IgD-negative memory B cell (primary cell): ENCODE data around the gene TXNDC11. TPM values are rescaled to one million over a fixed set of nuclear protein-coding genes. Genes with fewer than 3 reads are reported as not detected.
A peak's percentile ranks its signal among the peaks of the same experiment; 100 is the strongest.

Experiments
- H3K27ac Mint-ChIP-seq, 3 donors: one replicate each; pipeline ENCODE4 v1.8.0; 2020 to 2022; ENCODE audit warnings: mild to moderate bottlenecking in 3 of 3, mixed read lengths in 3 of 3, moderate library complexity in 1 of 3
- H3K27me3 Mint-ChIP-seq: one replicate; pipeline ENCODE4 v1.8.0; 2021; ENCODE audit warnings: mixed read lengths
- H3K36me3 Mint-ChIP-seq: one replicate; pipeline ENCODE4 v1.8.0; 2020; ENCODE audit warnings: mild to moderate bottlenecking, mixed read lengths
- H3K4me1 Mint-ChIP-seq, 3 donors: one replicate each; pipeline ENCODE4 v1.8.0; 2020 to 2022; ENCODE audit warnings: mixed read lengths in 3 of 3, mild to moderate bottlenecking in 1 of 3
- H3K4me3 Mint-ChIP-seq, 4 donors: one replicate each; pipeline ENCODE4 v1.8.0; 2020 to 2022; ENCODE audit warnings: mild to moderate bottlenecking in 4 of 4, mixed read lengths in 4 of 4, moderate library complexity in 3 of 4
- H3K9me3 Mint-ChIP-seq, 3 donors: one replicate each; pipeline ENCODE4 v1.8.0; 2020 to 2021; ENCODE audit warnings: mixed read lengths in 3 of 3, mild to moderate bottlenecking in 1 of 3
- polyA plus RNA-seq: library from polyadenylated mRNA; unstranded; fragments of 300-500 nt; fragmentation: Illumina TruSeq; gene quantifications from one replicate; pipeline ENCODE4 v1.2.3, GENCODE V29; 2021

TXNDC11 gene
- polyA plus RNA-seq, 1 donor from 2014 or later = 78.0 TPM

DNA sequence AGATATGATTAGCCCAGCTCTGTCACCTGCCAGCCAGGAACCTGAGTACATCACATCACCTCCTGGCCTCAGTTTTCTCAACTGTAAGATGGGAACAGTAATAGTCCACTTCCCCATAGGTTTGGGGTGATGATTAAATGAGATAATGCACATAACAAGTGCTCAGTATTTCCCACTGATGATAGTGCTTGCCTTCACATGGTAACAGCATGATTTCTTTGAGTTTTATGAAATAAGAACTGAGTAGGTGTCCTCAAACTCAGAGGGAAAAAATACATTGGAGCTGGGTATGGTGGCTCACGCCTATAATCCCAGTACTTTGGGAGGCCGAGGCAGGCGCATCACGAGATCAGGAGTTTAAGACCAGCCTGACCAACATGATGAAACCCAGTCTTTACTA is 104.5 kb downstream of the TXNDC11 start:
- H3K36me3 Mint-ChIP-seq = peaks cover 4% of the 10 kb centered on the region
- H3K27ac Mint-ChIP-seq = no peak overlapping the region
- H3K4me1 Mint-ChIP-seq = peaks cover 9 to 17% (median 15%) of the 10 kb centered on the region in 3 donors
- H3K9me3 Mint-ChIP-seq = no peaks in the 10 kb centered on the region
- no peaks in the 10 kb centered on the region for H3K27me3 Mint-ChIP-seq
- no peak overlapping the region for H3K4me3 Mint-ChIP-seq

DNA sequence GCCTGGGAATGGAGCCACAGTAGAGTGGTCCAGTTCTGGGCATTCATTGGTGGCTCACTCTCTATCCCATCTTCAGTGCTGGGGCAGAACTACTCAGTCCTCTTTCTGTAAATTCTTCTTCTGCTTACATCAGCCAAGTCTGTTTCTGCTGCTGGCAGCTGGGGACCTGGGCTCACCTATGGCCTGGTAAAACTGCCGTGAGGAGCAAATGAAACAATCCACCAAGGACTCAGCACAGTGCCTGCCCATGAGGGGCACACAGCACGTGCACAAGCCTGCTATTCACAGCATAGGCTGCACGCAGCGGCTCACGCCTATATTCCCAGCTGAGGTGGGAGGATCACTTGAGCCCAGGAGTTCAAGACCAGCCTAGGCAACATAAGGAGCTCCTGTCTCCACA is 105.3 kb downstream of the TXNDC11 start:
- Mint-ChIP-seq H3K27me3 (no peaks in the 10 kb centered on the region), H3K4me3 (no peak overlapping the region), H3K9me3 (no peaks in the 10 kb centered on the region), H3K4me1 (peaks cover 9 to 17% (median 14%) of the 10 kb centered on the region in 3 donors), H3K36me3 (peaks cover 4% of the 10 kb centered on the region), H3K27ac (no peak overlapping the region)

DNA sequence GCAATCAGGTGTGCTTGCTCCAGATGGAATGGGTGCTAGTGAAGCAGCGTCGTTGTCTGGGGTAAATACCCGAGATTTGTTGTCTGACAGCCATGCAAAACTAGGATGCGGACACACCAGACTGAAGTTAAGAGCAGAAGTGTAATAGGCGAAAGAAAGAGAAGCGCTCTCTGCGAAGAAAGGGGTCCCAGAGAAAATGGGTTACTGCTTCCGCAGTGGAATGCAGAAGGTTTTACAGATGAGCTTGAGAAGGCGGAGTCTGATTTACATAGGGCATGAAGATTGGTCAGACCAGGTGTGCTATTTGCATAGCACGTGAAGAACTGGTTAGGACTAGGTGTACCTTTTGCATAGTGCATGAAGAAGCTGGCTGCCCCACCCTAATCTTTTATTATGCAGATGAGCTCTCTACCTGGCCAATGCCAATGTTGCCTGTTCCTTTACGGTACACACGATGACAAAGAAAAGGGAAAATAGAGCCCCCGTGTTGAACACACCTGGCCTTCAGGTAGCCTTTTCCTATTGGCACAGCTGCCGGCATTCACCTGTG is 106.4 kb downstream of the TXNDC11 start:
- no peaks in the 10 kb centered on the region for H3K27me3 Mint-ChIP-seq
- peaks cover 4% of the 10 kb centered on the region for H3K36me3 Mint-ChIP-seq
- no peaks in the 10 kb centered on the region for H3K9me3 Mint-ChIP-seq
- H3K4me1 Mint-ChIP-seq = peaks cover 7 to 12% (median 11%) of the 10 kb centered on the region in 3 donors
- no peak overlapping the region for H3K4me3 Mint-ChIP-seq
- no peak overlapping the region for H3K27ac Mint-ChIP-seq

DNA sequence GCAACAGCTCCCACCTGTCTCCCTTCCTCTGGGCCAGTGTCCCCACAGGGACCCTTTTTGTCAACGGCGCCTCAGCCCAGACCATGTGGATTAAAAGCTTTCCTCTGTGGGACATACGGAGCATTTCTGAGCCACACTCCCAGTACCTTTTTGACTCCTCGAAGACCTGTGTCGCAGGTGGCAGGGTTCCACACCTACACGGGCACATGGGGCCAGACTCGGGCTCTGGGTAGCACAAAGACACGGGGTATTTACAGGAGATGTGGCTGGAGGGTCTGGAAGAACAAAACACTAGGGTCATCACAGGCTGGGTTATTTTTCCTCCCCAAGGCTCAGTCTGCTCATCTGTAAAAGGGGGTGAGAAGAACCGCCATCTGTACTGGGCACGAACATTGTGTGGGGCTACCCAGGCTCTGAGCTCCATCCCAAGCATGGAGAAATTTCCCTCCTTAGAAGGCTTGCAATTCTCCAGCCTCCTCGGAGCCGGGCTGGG is 106.9 kb downstream of the TXNDC11 start:
- no peaks in the 10 kb centered on the region for H3K27me3 Mint-ChIP-seq
- peaks cover 7 to 12% (median 11%) of the 10 kb centered on the region in 3 donors for H3K4me1 Mint-ChIP-seq
- H3K4me3 Mint-ChIP-seq = no peak overlapping the region
- H3K36me3 Mint-ChIP-seq = peaks cover 4% of the 10 kb centered on the region
- no peaks in the 10 kb centered on the region for H3K9me3 Mint-ChIP-seq
- no peak overlapping the region for H3K27ac Mint-ChIP-seq

DNA sequence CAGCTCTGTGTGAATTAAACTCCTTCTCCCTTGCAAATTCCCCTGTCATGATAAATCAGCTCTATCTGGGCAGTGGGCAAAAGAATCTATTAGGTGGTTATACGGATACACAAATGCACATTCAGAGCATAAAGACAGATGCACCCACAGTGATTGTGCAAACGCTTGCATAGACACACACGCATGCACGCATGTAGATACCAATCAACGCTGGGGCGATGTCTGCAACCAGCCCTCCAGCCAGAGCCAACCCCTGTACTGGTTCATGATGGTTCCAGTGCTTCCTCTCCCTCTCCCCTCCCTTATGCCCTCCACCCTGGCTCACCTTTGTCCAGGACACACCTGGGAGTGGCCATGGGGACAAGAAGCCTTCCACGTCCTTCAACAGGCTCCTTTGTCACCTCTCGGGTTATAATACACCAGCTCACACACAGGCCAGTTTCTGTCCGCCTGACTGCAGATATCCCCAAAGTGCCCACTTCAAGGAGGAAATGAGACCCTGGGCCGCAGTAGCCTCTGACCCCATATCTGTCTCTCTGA is 107.5 kb downstream of the TXNDC11 start:
- Mint-ChIP-seq H3K27ac (no peak overlapping the region), H3K36me3 (peaks cover 4% of the 10 kb centered on the region), H3K27me3 (no peaks in the 10 kb centered on the region), H3K4me3 (no peak overlapping the region), H3K9me3 (no peaks in the 10 kb centered on the region), H3K4me1 (peaks cover 7 to 12% (median 11%) of the 10 kb centered on the region in 3 donors)

DNA sequence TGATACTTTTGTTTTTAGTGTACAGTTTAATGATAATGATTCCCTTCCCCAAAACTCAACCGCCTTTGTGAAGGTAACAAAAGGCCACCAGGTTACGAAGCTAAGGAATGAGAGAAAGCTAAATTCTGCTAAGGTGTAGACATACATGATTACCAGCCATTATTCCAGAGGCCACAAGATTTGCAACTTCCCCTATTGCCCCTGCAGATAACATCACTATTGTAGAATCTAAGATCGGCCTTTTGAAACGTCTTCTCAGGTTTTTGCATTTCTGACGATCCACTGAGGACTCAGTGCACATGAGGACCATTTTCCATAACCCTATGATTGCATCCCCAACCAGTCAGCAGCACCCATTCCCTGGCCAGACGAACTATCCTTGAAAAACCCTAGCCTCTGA is 108.3 kb downstream of the TXNDC11 start:
- Mint-ChIP-seq H3K36me3 (peaks cover 4% of the 10 kb centered on the region), H3K9me3 (no peaks in the 10 kb centered on the region), H3K4me1 (peaks cover 11 to 18% (median 16%) of the 10 kb centered on the region in 3 donors), H3K4me3 (no peak overlapping the region), H3K27me3 (no peaks in the 10 kb centered on the region), H3K27ac (no peak overlapping the region)

DNA sequence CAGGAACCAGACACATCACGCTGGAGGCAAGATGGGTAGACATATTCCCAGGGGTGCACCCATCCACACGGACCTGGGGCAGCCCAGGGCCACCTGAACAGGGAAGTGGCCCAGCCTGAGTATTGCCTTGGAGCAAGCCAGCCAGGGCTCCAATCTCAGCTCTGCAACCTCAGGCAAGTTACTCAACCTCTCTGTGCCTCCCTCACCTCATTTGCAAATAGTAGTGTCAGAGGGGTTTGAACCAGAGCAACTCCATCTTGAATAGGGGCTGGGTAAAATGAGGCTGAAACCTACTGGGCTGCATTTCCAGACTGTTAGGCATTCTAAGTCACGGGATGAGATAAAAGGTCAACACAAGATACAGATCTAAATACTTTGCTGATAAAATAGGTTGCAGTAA is 109.5 kb downstream of the TXNDC11 start:
- Mint-ChIP-seq H3K4me3 (no peak overlapping the region), H3K27me3 (no peaks in the 10 kb centered on the region), H3K27ac (peak overlapping the region in 2 of 3 donors; percentile 30 to 81), H3K36me3 (peaks cover 4% of the 10 kb centered on the region), H3K9me3 (no peaks in the 10 kb centered on the region), H3K4me1 (peaks cover 16 to 24% (median 22%) of the 10 kb centered on the region in 3 donors)

DNA sequence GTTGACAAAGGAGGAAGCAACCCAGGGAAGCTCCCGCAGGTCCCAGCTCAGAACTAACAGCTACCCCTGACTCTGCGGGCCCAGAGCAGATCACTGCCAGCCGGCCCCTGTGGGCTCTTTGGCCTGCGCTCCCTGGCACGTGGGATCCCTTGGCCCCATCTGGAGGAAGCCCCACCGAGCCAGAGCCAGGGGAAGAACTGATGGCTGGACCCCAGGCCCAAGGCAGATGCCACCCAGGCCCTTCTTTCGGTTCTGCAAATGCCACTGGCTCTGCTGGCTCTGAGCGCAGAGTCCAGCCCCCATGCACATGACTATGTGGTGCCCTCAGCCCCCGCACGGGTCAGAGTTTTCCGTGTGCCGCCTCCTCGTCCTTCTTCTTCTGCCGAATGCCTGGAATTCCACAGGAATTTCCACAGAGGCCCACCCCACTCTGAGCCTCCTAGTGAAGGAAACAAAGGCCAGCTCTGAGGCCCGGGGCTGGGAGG is 110.2 kb downstream of the TXNDC11 start:
- no peaks in the 10 kb centered on the region for H3K27me3 Mint-ChIP-seq
- peaks cover 4% of the 10 kb centered on the region for H3K36me3 Mint-ChIP-seq
- H3K27ac Mint-ChIP-seq = peak overlapping the region in 2 of 3 donors; percentile 30 to 81
- H3K4me3 Mint-ChIP-seq = no peak overlapping the region
- H3K9me3 Mint-ChIP-seq = no peaks in the 10 kb centered on the region
- peaks cover 18 to 27% (median 22%) of the 10 kb centered on the region in 3 donors for H3K4me1 Mint-ChIP-seq

DNA sequence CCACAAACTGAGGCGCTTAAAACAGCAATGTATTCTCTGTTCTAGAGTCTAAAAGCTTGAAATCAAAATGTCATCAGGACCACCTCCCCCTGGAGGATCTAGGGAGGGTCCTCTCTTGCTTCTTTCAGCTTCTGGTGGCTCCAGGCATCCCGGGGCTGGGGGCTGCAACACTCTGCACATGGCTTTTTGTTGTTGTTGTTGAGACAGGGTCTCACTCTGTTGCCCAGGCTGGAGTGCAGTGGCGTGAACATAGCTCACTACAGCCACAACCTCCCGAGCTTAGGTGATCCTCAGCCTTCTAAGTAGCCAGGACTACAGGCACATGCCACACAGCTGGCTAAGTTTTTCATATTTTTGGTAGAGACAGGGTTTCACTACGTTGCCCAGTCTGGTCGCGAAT is 111.4 kb downstream of the TXNDC11 start:
- H3K27ac Mint-ChIP-seq = no peak overlapping the region
- H3K4me3 Mint-ChIP-seq = peak overlapping the region in 1 of 4 donors; percentile 43
- H3K4me1 Mint-ChIP-seq = peaks cover 20 to 26% (median 22%) of the 10 kb centered on the region in 3 donors

DNA sequence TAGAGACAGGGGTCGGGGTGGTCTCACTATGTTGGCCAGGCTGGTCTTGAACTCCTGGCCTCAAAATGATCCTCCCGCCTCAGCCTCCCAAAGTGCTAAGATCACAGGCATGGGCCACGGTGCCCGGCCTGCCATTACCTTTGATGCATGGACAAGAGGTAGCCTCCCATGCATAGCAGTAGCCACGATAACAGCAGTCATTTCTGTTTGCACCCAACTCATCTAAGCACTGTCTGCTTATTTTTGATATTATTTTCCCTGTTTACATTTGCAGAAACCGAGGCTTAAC is 111.9 kb downstream of the TXNDC11 start:
- no peaks in the 10 kb centered on the region for H3K27me3 Mint-ChIP-seq
- H3K9me3 Mint-ChIP-seq = no peaks in the 10 kb centered on the region
- H3K36me3 Mint-ChIP-seq = peaks cover 4% of the 10 kb centered on the region
- H3K4me1 Mint-ChIP-seq = peaks cover 20 to 22% (median 20%) of the 10 kb centered on the region in 3 donors
- H3K27ac Mint-ChIP-seq = no peak overlapping the region
- no peak overlapping the region for H3K4me3 Mint-ChIP-seq

More for the DNA sequence above, 111.4 kb downstream of the TXNDC11 start:
- Mint-ChIP-seq H3K9me3 (no peaks in the 10 kb centered on the region), H3K27me3 (no peaks in the 10 kb centered on the region), H3K36me3 (peaks cover 4% of the 10 kb centered on the region)

DNA sequence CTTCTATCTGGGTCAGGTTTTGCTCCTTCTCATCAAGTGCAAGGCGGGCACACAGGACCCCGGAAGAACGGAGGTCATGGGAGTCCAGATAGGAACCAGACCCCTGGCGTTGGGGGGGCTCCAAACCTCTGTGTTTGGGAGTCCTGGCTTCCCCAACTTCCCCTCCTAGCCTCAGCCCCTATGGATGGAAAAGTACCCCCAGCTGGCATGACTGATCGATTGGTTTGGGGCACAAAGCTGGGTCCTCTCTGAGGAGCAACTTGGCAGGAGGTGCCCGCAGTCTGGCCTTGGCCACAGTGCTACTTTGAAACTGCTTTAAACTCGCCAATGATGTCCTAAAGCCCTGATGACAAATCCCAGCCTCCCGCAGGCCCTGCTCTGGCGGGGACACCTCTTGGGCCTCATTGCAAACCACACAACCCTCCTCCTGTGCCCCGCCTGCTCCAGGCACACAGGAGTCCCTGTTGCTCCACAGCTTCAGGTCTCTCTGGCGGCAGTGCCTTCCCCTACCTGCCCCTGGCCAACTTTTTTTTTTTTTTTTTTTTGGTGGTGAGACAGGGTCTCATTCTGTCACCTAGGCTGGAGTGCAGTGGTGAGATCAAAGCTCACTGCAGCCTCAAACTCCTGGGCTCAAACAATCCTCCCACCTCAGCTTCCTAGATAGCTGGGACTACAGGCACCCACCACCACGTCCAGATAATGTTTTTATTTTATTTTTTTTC is 112.5 kb downstream of the TXNDC11 start:
- Mint-ChIP-seq H3K4me3 (peak overlapping the region in 2 of 4 donors; percentile 78 to 88), H3K4me1 (peaks cover 21 to 23% (median 22%) of the 10 kb centered on the region in 3 donors), H3K9me3 (no peaks in the 10 kb centered on the region)

More for the DNA sequence above, 112.5 kb downstream of the TXNDC11 start:
- Mint-ChIP-seq H3K36me3 (peaks cover 4% of the 10 kb centered on the region), H3K27ac (peak overlapping the region in 1 of 3 donors; percentile 70), H3K27me3 (no peaks in the 10 kb centered on the region)

Other genes with a start within 250 kb of the TXNDC11 start
- gene LITAF, start 155.9 kb downstream of the TXNDC11 start, polyA plus RNA-seq = 318 TPM
- 60.9 TPM for gene SNN, start 74.4 kb downstream of the TXNDC11 start, polyA plus RNA-seq
- gene ZC3H7A, start 54.4 kb upstream of the TXNDC11 start, polyA plus RNA-seq = 37.5 TPM
- gene RSL1D1, start 108.7 kb upstream of the TXNDC11 start, polyA plus RNA-seq = 307 TPM
- 77.7 TPM for gene GSPT1, start 173.1 kb upstream of the TXNDC11 start, polyA plus RNA-seq
- gene NPIPB2, start 199.2 kb upstream of the TXNDC11 start, polyA plus RNA-seq = 0.74 TPM
- gene TNFRSF17, start 222.4 kb upstream of the TXNDC11 start, polyA plus RNA-seq = 83.0 TPM
- gene SNX29, start 233.9 kb upstream of the TXNDC11 start, polyA plus RNA-seq = 68.3 TPM